GM21576 (cell line): ENCODE data around the gene ARHGAP45.
"Not testable (repeated sequence)": the region's sequence is repeated elsewhere in the genome, so short reads cannot be mapped to it uniquely, and the experiment has no call there.

Source experiments
- ATAC-seq: cut with Tn5 transposase; IDR thresholded peaks from one replicate; pipeline ENCODE4 v1.9.1; 2021; ENCODE audit warnings: mild to moderate bottlenecking, moderate library complexity; ENCODE audit not compliant: unreplicated experiment

Gene ARHGAP45, protein sequence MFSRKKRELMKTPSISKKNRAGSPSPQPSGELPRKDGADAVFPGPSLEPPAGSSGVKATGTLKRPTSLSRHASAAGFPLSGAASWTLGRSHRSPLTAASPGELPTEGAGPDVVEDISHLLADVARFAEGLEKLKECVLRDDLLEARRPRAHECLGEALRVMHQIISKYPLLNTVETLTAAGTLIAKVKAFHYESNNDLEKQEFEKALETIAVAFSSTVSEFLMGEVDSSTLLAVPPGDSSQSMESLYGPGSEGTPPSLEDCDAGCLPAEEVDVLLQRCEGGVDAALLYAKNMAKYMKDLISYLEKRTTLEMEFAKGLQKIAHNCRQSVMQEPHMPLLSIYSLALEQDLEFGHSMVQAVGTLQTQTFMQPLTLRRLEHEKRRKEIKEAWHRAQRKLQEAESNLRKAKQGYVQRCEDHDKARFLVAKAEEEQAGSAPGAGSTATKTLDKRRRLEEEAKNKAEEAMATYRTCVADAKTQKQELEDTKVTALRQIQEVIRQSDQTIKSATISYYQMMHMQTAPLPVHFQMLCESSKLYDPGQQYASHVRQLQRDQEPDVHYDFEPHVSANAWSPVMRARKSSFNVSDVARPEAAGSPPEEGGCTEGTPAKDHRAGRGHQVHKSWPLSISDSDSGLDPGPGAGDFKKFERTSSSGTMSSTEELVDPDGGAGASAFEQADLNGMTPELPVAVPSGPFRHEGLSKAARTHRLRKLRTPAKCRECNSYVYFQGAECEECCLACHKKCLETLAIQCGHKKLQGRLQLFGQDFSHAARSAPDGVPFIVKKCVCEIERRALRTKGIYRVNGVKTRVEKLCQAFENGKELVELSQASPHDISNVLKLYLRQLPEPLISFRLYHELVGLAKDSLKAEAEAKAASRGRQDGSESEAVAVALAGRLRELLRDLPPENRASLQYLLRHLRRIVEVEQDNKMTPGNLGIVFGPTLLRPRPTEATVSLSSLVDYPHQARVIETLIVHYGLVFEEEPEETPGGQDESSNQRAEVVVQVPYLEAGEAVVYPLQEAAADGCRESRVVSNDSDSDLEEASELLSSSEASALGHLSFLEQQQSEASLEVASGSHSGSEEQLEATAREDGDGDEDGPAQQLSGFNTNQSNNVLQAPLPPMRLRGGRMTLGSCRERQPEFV

GRCh38 chr19:1066748-1067340, at the start of gene ARHGAP45:
TSS of gene ARHGAP45 (plus strand) at chr19:1067167. CDS start at chr19:1067406, 239 bp downstream.
- peak; percentile 38 for ATAC-seq

GRCh38 chr19:1017906-1018305, 49.1 kb upstream of the ARHGAP45 start:
- ATAC-seq = no peak

DNA sequence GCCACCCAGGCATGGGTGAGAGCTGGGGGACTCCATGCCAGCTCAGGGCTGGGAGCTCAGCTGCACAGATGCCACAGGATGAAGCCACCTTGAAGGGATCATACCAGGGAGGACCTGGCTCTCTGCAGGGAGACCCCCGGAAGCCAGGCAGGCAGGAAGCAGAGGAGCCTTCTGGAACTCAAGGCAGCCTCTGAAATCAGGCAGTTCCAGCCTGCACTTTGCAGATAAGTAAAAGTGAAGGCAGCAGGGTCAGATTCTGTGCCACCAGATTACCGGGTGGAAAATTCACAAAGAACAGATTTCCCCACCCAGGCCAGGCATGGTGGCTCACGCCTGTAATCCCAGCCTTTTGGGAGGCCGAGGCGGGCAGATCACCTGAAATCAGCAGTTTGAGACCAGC, 48.6 kb upstream of the ARHGAP45 start:
- ATAC-seq = no peak

- ATAC-seq = no peak
Observed at GRCh38 chr19:1018932-1019615, 47.9 kb upstream of the ARHGAP45 start.

DNA sequence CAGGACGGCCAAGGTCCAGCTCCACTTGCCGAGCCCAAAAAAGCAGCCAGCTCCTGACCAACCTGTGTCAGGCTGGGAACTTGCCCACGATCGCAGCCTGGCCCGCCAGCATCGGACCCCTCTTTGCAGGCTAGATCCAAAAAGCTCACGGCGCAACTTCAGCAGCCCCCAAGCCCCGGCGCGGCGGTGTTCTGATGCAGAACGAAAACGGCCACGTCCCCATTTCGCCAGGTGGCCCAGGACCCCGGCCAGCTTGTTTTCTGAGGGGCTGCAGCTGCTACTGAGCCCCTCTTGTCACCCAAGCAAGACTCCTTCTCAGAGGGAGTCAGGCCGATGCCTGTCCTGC, 47.4 kb upstream of the ARHGAP45 start:
- ATAC-seq = no peak

GRCh38 chr19:1019980-1020867, 46.7 kb upstream of the ARHGAP45 start:
- ATAC-seq = no peak

DNA sequence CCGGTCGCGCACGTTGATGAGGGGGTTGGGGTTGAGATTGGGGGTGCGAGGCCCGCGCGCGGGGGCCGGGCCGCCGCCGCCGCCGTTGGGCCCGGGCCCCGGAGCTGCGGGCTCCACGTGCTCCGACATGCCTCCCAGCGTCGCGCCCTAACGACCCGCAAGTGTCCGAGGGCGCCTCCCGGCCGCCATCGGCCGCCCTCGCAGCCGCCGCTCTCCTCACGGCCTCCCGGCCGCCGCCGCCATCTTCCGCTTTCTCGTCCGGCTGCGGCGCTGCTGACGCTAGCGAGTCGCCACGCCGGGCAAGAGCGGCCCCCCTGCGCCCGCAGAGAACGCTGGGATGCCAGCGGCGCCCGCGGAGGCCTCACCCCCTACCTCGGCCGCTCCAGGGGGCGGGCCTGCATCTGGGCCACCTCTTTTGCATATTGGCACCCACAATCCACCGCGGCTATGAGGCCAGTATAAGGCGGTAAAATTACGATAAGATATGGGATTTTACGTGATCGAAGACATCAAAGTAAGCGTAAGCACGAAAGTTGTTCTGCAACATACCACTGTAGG, 46.0 kb upstream of the ARHGAP45 start, which contains the start of gene TMEM259:
Gene TMEM259 (minus strand): TSS at position 256 of the 558 bp plus-strand sequence. CDS start 127 bp downstream, at position 129.
- ATAC-seq = peak; percentile 63

GRCh38 chr19:1023883-1024188, 43.1 kb upstream of the ARHGAP45 start:
- ATAC-seq = not testable (repeated sequence)

DNA sequence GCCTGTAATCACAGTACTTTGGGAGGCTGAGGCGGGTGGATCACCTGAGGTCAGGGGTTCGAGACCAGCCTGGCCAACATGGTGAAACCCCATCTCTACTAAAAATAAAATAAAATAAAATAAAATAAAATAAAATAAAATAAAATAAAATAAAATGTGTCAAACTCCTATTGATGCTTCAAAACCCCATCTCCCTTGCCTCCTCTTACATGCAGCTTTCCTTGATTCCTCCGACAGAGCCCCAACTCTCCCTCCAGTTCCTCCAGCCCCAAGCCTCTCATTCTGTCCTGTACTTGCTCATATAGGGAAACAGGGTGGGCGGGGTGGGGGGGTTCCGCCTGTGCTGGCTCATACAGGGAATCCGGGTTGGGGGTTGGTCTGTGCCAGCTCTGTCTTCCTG, 41.9 kb upstream of the ARHGAP45 start:
- ATAC-seq = not testable (repeated sequence)

DNA sequence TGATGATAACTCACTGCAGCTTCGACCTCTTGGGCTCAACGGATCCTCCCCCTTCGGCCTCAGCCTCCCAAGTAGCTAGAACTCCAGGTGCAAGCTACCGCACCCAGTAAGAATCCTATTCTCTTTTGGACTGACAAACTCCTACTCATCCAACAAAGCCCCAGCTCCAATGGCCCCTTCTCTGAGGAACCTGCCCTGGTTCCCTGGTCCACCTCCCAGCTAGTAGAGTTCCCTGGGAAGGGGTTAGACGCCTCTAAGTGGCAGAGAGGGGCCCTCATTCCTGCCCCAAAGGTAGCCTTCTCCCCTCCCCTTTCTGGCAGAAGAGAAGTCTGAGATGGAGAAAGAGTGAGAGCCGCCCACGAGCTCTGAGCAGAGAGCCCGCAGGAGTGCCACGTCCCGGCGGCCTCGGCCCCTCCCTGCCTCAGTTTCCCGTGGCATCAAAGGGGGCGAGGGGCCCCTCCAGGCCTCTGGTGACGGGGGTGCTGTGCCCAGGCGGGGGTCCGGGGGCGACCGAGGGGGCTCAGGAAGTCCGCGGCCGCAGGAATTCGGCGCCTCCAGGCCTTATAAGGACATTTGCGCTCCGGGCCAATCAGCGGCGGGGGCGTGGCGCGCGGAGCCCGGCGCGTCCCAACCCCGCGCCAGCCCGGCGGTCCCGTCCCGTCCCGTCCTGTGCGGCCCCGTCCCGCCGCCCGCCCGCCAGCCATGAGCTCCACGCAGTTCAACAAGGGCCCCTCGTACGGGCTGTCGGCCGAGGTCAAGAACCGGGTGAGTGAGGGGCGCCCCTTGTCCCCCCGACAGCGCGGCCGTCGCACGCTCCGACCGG, 40.8 kb upstream of the ARHGAP45 start, which contains the start of gene CNN2:
Gene CNN2 (plus strand): TSS at position 649 of the 823 bp plus-strand sequence. CDS start 54 bp downstream, at position 703.
- no peak for ATAC-seq

- ATAC-seq = no peak
Observed at GRCh38 chr19:1026783-1027649, 40.0 kb upstream of the ARHGAP45 start.

DNA sequence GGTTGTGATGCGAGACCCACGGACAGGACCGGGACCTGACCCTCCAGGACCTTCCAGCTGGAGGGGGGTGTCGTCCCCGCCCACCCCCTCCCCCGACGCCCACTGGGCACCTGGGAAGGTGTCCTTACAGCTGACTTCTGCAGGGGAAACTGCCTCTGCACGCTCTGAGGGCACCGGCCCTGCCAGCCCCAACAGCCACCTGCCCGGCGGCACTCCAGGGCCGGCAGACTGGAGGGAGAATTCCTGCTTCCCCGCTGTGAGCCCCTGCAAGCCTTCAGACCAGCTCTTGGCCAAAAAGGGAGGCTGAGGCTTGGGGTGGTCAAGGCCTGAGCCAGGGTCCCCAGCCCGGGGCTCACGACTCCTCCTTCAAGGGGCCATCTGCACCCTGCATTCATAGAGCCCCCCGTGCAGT, 39.3 kb upstream of the ARHGAP45 start:
- no peak for ATAC-seq

GRCh38 chr19:1028062-1028926, 38.7 kb upstream of the ARHGAP45 start:
- no peak for ATAC-seq

DNA sequence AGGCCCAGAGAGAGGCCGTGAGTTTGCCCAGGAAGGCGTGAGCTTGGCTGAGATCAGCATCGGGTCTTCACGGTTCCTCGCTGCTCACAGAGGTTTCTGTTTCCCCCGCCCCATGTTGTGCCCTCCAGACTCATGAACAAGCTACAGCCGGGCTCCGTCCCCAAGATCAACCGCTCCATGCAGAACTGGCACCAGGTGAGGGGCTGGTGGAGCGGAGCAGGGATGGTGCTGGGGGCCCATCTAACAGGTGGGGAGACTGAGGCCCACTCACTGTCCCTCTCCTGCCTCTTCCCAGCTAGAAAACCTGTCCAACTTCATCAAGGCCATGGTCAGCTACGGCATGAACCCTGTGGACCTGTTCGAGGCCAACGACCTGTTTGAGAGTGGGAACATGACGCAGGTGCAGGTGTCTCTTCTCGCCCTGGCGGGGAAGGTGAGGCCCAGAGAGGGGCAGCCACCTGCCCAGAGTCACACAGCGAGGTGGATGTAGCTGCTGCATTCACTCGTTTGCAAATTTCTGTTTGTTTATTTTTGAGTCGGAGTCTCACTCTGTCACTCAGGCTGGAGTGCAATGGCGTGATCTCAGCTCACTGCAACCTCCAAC, 34.6 kb upstream of the ARHGAP45 start:
- ATAC-seq = no peak

- no peak for ATAC-seq
Observed at GRCh38 chr19:1035998-1036621, 30.9 kb upstream of the ARHGAP45 start.
